NCI-H2171 treated with DMSO at 0.1 percent for 48 hours (cell line): ENCODE results near the gene OR2B2.

Experiments used
- DNase-seq: peaks from one replicate; lab custom pipeline; 2025; lab: John Stamatoyannopoulos, UW

The OR2B2 gene

DNA sequence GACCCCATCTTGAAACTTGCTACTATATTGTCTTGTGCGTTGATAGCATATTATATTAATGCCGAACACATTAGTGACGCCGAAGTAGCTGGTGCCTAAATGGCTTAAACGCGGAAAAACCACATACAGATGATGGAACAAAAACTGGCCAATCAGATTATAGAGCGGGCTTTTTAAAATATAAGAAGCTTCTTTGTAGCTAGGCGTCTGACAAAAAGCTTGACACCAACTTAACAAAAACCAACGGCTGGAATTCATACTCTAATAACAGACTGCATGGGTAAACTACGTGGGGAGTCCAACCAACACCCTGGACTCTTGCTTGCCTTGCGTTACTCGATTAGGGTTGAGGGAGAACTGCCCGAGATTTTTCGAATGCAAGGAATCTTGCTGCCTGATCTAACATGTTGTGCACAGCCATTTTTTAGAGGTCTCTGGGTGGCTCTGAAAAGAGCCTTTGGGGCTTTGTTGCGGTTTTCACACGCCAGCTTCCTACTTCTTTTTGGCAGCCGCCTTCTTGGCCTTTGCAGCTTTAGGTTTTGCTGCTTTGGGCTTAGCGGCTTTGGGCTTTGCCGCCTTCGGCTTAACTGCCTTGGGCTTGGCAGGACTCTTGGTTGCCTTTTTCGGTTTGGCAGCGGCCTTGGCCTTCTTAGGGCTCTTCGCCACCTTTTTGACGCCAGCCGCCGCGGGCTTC, 45.7 kb downstream of the OR2B2 start:
- DNase-seq: no peak

DNA sequence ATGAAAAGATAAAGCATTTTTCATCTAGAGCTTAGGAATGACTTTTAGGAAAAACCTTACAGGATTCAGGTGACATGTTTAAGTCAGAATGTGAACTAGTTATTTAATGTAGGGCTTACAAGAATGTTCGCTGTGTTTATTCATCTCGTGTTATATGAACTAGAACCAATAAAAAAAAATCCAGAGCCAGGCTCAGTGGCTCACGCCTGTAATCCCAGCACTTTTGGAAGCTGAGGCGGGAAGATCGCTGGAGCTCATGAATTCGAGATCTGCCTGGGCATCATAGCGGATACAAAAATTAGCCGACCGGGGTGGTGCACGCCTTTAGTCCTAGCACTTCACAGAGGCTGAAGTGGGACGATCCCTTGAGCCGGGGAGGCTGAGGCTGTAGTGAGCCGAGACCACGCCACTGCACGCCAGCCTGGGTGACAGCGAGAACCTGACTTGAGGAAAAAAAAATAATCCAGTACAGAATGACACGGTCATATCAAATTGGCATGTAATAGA, 46.3 kb downstream of the OR2B2 start:
- DNase-seq: no peak

DNA sequence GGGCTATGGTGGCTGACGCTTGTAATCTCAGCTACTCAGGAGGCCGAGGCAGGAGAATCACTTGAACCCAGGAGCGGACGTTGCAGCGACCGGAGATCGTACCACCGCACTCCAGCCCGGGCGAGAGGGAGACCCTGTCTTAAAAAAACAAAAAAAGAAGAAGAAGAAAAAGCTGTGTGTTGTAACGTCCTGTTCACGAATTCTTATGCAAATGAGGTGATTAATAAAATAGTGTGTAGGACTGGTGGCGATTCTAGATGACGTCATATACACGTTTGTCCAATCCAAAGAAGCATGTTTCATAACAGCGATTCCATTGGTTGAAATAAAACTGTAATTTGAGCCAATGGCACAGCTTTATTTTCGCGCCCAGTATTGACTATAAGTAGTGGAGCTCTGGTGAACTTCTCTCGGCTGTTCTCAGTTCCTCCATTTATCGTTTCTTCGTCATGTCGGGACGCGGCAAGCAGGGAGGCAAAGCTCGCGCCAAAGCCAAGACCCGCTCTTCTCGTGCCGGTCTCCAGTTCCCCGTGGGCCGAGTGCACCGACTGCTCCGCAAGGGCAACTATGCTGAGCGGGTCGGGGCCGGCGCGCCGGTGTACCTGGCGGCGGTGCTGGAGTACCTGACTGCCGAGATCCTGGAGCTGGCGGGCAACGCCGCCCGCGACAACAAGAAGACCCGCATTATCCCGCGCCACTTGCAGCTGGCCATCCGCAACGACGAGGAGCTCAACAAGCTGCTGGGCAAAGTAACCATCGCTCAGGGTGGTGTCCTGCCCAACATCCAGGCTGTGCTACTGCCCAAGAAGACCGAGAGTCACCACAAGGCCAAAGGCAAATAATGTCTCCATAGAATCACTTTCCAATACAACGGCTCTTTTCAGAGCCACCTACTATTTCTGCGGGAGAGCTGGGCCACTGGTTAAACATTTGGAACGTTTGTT, 47.0 kb downstream of the OR2B2 start:
- DNase-seq: peak; percentile 97

DNA sequence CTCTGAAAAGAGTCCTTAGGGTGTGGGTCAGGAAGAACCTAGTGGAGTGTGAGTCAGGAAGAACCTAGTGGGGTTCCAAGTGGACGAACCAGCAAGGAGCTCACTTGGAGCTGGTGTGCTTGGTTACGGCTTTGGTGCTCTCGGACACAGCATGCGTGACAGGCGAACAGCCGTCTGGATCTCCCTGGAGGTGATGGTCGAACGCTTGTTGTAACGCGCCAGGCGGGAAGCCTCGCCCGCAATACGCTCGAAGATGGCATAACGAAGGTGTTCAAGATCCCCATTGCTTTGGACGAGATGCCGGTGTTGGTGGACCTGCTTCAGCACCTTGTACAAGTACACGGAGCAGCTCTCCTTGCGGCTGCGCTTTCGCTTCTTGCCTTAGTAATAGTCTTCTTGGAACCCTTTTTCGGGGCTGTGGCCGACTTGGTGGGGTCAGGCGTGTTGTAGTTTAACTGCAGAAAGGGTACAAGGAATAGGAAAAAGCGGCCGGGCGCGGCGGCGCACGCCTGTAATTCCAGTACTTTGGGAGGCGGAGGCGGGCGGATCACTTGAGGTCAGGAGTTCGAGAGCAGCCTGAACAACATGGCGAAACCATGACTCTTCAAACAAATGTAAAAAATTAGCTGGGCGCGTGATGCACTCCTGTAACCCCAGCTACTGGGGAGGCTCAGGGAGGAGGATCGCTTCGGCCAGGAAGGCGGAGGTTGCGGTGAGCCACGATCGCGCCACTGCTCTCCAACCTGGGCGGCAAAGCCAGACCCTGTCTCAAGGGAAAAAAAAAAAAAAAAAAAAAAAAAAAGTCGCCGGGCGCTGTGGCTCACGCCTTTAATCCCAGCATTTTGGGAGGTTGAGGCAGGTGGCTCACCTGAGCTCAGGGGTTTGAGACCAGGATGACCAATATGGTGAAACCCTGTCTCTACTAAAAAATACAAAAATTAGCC, 48.0 kb downstream of the OR2B2 start:
- peak; percentile 32 for DNase-seq

DNA sequence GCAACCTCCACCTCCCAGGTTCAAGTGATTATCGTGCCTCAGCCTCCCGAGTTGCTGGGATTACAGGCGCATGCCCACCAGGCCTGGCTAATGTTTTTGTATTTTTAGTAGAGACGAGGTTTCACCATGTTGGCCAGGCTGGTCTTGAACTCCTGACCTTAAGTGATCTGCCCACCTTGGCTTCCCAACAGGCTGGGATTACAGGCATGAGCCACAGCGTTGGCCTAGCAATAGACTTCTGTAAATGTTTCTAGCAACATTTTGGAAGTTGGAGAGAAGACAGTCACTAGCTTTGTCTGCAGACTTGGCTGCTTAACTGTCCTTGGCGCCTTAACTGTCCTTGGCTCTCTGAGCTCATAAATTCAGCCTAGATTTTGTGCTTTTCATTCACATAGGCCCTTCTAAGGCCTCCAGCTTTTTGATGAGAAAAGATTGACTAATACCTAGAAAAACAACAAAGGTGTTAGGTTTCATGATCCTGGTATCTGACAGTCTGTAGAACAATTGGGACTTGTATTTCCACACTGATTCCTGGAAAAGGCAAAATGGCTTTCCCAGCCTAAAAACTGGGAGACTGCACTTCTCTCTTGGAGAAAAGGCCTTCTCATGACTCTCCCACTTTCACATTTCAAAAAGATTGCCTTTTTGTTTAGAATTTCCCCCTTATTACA, 49.7 kb downstream of the OR2B2 start:
- peak; percentile 4 for DNase-seq

DNA sequence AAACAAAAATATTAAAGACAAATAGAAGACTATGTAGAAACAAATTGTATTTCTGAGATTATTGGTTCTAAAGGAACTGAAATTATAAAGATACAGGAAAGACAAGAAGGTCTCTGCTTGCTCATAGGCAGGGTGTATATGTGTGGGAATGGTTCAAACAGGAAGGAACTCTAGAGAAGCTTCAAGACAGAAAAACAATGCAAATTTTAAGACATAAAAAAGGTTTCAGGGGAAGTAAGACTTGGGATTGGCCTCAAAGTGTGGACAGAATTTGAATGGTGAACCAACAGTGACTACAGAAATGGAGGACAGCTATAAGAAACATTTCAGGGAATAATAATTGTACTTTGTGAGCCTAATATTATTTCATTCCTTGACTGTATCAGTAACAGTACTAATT, 50.3 kb downstream of the OR2B2 start:
- DNase-seq: no peak

DNA sequence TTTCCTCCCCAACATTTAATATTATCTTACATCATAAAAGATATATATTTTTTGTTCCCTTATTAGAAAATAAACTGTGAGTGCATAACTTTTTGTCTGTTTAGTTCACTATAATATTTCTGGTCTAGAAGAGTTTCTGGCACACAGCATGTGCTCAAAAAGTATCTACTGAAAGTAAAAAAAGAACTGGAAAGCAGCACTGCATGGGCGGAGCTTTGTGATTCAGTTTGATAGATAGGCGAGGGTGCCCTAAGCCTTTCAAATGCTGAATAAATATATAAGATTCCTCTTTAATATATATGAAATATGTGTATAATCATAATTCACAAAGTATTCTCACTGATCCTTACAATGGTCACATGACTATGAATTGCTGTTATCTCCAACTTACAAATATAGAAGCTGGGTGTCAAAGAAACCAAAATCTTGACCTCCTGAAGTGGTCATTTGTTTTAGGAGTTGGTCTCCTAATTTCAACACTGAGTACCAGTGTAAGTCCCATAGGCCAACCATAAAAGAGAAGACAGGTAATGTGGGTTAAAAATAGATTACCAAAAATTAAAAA, 50.8 kb downstream of the OR2B2 start:
- DNase-seq: no peak
